Ishikawa (cell line): ENCODE measurements around the gene ATF2.

ENCODE experiments used
- CEBPB ChIP-seq: IDR thresholded peaks from 2 replicates; pipeline ENCODE4 v1.6.1; 2012
- CREB1 ChIP-seq: IDR thresholded peaks from 2 replicates; pipeline ENCODE4 v1.6.1; 2012; ENCODE audit warnings: low read depth
- EGR1 ChIP-seq: IDR thresholded peaks from 2 replicates; pipeline ENCODE4 v1.6.1; 2012
- EP300 ChIP-seq: IDR thresholded peaks from 2 replicates; pipeline ENCODE4 v1.6.1; 2012; ENCODE audit warnings: borderline replicate concordance
- FOXM1 ChIP-seq: IDR thresholded peaks from 2 replicates; pipeline ENCODE4 v1.6.1; 2012; ENCODE audit warnings: low read depth, borderline replicate concordance
- NFIC ChIP-seq: IDR thresholded peaks from 2 replicates; pipeline ENCODE4 v1.6.1; 2012
- RAD21 ChIP-seq: IDR thresholded peaks from 2 replicates; pipeline ENCODE4 v1.6.1; 2012; ENCODE audit warnings: low read depth
- TAF1 ChIP-seq: IDR thresholded peaks from 2 replicates; pipeline ENCODE4 v1.6.1; 2012; ENCODE audit warnings: low read depth, mild to moderate bottlenecking
- TCF12 ChIP-seq: IDR thresholded peaks from 2 replicates; pipeline ENCODE4 v1.6.1; 2012; ENCODE audit warnings: low read depth
- TEAD4 ChIP-seq: IDR thresholded peaks from 2 replicates; pipeline ENCODE4 v1.6.1; 2012
- YY1 ChIP-seq: IDR thresholded peaks from 2 replicates; pipeline ENCODE4 v1.6.1; 2012; ENCODE audit warnings: low read depth
- ZBTB7A ChIP-seq: IDR thresholded peaks from 2 replicates; pipeline ENCODE4 v1.6.1; 2012; ENCODE audit warnings: low read depth
- TF ChIP-seq, protein P1 (sequence below): IDR thresholded peaks from 2 replicates; pipeline ENCODE4 v1.6.1; 2012
- TF ChIP-seq, protein P2 (sequence below): IDR thresholded peaks from 2 replicates; pipeline ENCODE4 v1.6.1; 2012; ENCODE audit warnings: low read depth, mild to moderate bottlenecking
- TF ChIP-seq, protein P3 (sequence below): IDR thresholded peaks from 2 replicates; pipeline ENCODE4 v1.6.1; 2012

ATF2 gene

DNA sequence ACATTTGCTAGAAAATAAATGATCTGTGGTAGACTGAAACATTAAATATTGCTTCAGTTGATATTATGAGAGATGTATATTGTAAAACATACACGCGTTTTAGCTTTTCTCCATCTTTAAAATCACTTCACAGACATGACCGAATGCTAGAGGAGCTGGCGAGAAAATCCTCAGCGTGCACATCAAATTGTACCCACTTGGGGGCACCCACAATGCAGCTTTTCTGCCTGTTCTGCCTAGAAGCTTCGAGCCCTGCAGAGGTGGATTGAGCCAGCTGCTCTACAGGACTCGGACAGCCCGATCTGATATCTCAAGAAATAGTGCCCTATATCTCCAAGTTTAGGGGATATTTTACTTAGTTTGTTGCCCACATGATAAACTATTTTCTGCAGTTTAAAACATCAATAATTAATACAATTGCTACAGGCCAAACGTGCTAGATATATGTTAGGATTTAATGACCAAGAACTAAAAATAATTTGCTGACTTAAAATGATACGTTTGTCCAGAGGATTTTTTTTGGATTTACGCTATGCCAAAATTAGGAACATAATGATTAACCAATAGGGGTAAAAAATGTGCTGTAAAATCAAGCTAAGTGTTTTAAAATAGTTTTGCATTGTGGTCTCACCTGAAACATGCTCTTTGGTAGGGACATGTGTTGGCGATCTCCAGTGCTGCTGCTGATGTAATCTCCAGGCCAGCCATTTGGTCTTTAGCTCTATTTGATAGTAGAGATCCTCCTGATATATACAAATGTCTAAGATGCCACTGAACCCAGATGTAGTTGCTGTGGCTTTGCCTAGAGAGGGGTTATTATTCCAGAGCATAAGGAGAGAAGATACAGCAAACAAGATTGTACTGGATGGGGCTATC is 35.9 kb upstream of the ATF2 start:
- peak; percentile 54 for TF ChIP-seq RAD21
- TF ChIP-seq, protein P1, sequence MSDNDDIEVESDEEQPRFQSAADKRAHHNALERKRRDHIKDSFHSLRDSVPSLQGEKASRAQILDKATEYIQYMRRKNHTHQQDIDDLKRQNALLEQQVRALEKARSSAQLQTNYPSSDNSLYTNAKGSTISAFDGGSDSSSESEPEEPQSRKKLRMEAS = no peak
- TF ChIP-seq, protein P2, sequence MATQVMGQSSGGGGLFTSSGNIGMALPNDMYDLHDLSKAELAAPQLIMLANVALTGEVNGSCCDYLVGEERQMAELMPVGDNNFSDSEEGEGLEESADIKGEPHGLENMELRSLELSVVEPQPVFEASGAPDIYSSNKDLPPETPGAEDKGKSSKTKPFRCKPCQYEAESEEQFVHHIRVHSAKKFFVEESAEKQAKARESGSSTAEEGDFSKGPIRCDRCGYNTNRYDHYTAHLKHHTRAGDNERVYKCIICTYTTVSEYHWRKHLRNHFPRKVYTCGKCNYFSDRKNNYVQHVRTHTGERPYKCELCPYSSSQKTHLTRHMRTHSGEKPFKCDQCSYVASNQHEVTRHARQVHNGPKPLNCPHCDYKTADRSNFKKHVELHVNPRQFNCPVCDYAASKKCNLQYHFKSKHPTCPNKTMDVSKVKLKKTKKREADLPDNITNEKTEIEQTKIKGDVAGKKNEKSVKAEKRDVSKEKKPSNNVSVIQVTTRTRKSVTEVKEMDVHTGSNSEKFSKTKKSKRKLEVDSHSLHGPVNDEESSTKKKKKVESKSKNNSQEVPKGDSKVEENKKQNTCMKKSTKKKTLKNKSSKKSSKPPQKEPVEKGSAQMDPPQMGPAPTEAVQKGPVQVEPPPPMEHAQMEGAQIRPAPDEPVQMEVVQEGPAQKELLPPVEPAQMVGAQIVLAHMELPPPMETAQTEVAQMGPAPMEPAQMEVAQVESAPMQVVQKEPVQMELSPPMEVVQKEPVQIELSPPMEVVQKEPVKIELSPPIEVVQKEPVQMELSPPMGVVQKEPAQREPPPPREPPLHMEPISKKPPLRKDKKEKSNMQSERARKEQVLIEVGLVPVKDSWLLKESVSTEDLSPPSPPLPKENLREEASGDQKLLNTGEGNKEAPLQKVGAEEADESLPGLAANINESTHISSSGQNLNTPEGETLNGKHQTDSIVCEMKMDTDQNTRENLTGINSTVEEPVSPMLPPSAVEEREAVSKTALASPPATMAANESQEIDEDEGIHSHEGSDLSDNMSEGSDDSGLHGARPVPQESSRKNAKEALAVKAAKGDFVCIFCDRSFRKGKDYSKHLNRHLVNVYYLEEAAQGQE = no peak

DNA sequence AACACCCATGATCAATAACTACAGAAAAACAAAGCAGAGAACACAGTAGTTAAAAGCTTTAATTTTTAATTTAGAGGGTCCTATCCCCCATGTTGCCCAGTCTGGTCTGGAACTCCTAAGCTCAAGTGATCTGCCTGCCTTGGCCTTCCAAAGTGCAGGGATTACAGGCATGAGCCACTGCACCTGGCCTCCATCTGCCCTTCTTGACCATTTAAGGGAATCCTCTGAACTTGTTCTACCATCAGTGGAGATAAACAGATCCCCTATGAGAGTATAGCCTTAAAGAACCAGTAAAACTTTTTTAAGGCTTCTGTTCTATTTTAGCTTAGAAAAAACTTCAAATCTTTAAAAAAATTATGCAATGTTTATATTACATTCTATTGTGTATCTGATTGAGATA is 27.0 kb upstream of the ATF2 start:
- TF ChIP-seq NFIC (no peak), FOXM1 (no peak), TEAD4 (no peak), YY1 (no peak), TCF12 (no peak), CEBPB (no peak), EGR1 (no peak), CREB1 (no peak), EP300 (no peak), TAF1 (no peak), RAD21 (no peak), ZBTB7A (no peak)
- TF ChIP-seq, protein P1 = no peak
- TF ChIP-seq, protein P3, sequence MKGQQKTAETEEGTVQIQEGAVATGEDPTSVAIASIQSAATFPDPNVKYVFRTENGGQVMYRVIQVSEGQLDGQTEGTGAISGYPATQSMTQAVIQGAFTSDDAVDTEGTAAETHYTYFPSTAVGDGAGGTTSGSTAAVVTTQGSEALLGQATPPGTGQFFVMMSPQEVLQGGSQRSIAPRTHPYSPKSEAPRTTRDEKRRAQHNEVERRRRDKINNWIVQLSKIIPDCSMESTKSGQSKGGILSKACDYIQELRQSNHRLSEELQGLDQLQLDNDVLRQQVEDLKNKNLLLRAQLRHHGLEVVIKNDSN = no peak
- TF ChIP-seq, protein P2 = no peak

DNA sequence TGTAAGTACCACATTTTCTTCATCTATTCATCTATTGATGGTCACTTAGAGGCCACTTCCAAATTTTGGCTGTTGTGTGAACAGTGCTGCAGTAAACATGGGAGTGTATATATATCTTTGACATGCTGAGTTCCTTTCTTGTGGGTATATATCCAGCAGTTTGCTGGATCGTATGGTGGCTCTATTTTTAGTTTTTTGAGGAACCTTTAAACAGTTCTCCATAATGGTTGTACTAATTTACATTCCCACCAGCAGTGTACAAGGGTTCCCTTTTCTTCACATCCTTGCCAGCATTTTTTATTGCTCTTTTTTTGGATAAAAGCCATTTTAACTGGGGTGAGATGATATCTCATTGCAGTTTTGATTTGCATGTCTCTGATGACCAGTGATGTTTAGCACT is 20.8 kb upstream of the ATF2 start:
- TF ChIP-seq, protein P3 = no peak
- TF ChIP-seq RAD21 (no peak), TEAD4 (no peak), EGR1 (no peak), TCF12 (no peak)
- TF ChIP-seq, protein P2 = no peak

DNA sequence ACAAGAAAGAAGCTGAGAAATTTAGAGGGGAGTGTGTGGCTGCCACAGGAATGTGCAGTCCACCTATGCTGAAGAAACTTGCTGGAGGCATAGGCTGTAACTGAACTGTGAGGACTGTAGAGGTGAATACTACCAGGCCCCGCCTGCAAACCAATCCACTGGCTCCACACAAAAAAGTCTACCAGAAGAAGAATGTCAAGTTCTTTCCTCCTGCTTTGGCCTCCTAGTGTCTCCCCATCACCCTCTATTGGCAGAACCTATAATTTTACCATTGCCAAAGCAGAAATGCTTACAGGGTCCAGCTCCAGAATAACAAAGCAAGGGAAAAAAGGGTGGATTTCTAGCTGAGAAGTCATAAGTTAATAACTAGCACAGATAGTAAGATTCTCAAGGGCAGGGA is 19.4 kb upstream of the ATF2 start:
- no peak for TF ChIP-seq CEBPB
- TF ChIP-seq RAD21 = peak; percentile 42

DNA sequence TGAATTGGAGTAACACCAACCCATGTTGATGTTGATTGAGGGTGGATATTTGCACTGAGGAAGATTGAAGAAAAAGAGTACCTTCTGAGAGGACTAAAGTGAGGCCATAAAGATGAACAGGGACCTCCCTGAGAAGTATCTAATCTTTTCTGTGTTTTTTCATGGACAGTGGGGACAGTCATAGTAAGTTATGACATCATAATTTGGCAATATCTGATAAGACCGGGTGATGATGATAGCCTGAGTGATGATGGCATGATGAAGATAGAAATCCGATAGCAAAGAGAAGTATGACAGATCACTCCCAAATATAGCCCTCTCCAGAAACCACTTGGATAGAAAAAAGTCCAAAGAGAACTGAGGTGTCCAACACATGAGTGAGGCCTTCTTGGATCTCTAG is 15.7 kb upstream of the ATF2 start:
- TF ChIP-seq RAD21 = no peak
- TF ChIP-seq EP300 = no peak
- TF ChIP-seq FOXM1 = no peak
- TF ChIP-seq TEAD4 = no peak
